Stimulated activated CD4-positive, alpha-beta T cell treated with anti-CD3 and anti-CD28 coated beads, Interleukin-1b, Interleukin-23, amount 100 ng/mL, for 4 hours (primary cell): ENCODE data around the gene SCG3.

Source experiments
- DNase-seq, 2 donors: peaks; one replicate each; pipeline ENCODE4 v3.0.0-alpha.2; 2020; ENCODE audit warnings: low read depth in 2 of 2

Gene SCG3

DNA sequence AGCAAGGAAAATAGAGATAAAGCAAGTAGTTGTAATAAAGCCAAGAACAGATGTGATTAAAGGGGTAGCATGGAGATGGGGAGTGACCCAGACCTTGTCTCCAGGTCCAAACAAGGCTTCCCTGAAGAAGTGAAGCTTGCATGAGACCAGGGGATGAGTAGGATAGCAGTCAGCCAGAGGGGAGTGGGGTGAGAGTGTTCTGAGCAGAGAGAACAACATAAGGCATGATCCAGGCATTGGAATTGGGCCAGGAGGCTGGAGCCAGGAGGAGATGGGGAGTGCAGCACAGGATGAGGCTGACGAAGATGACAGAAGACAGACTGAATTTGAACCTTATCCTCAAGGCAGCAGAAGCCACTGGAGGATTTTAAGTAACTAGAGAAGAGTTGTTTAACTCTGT lies 77.3 kb downstream of the SCG3 start:
- DNase-seq, result no peak

DNA sequence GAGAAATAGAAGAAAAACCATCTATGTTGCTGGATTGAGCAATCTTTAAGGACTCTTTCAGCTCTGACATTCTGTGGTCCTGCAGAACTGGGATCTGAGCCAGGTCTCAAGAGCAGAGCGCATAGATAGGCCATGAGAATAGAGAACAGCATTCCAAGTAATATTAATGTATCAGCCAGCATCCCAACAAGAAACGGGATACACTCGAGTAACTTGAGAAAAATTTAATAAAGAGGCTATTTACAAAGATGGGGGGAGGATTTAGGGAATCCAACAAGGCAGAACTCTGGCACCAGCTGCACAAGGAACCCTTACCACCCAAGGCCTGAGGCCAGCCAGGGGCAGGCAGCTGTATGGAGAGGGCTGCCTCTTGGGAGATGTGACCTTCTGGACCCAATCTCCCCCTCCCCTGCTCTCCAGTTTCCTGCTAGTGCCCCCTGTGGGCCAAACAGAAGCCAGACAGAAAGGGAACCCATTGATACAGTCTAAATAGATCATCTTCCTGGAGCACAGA lies 78.3 kb downstream of the SCG3 start:
- no peak for DNase-seq

DNA sequence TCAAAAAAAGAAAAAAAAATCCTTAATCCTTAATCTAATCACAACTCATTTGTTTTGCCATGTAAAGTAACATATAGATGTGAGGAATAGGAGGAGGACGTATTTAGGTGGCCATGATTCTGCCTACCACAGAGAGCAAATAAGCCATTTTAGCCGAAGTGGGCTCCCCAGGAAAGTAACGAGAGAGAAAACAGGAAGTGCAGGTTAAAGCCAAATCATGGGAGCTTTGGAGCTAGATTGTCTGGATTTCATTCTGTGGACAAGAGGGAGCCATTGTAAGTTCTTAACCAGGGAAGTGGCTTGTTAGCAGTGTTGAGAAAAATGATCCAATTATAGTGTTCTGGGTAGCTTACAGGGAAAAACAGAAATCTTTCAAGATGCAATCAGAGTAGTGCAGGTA lies 79.5 kb downstream of the SCG3 start:
- DNase-seq, result no peak

DNA sequence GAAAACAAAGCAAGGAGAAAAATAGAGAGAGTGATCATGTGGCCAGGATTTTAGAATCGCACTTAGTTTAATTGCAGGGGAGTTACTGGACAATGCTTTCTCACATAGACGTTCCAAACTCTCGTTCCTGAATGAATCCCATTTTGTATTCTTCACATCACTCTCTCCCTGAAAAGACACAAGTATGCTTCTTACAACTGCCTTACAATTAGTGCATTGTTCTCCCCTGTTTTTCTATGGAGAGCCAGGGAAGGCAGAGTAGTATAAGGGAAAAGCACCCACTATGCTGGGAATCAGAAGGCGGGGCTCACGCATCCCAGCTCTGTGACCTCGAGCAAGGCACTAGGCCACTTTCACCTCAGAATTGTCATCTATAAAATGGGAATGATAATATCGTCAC lies 84.4 kb downstream of the SCG3 start:
- DNase-seq, result no peak

DNA sequence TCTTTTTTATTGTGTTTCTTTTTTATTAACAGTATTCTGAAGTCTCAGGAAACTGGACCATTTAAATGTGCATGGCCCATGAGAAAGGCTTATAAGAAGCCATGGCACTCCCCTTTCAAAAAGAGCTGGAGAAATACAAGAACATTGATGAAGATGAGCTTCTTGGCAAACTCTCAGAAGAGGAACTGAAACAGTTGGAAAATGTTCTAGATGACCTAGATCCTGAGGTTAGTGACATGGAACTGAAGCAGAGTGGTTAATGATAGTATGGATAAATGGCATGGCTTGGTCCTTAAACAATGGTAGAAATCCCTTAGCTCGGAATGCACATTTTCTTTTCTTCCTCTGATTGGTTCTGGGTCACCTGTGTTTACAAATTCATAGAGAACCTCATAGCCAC lies 85.0 kb downstream of the SCG3 start:
- DNase-seq, result no peak

DNA sequence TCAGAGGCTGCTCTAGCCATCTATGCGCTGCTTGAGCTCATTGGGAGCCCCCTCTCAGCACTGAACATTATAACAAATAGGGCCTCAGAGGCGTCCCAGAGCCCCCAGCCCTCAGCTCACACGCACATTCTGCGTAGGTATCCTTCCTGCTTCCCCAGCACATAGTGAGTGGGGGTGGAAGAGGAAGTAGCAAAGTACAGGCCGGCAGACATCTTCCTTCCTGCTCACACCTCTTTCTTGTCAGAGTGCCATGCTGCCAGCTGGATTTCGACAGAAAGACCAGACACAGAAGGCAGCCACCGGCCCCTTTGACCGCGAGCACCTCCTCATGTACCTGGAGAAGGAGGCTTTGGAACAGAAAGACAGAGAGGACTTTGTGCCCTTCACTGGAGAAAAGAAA lies 86.7 kb downstream of the SCG3 start:
- DNase-seq, result no peak
